Lower leg skin (tissue), 3 donors: ENCODE results near the gene MAP7.

Experiments
- CTCF ChIP-seq, 3 donors: fragments of 450-650 bp; IDR thresholded peaks; one replicate each; pipeline ENCODE4 v1.5.1; 2016; ENCODE audit warnings: antibody characterized with exemption in 3 of 3, mild to moderate bottlenecking in 3 of 3, moderate library complexity in 2 of 3
- POLR2A ChIP-seq, 2 donors: fragments of 450-650 bp; IDR thresholded peaks; one replicate each; pipeline ENCODE4 v1.6.1; 2016 to 2017; ENCODE audit warnings: antibody characterized with exemption in 2 of 2, mild to moderate bottlenecking in 1 of 2, moderate library complexity in 1 of 2

GRCh38 chr6:136511397-136511796 lies 38.8 kb downstream of the MAP7 start:
- TF ChIP-seq CTCF (IDR thresholded peaks at IDR 0.05) (no peak), POLR2A (IDR thresholded peaks at IDR 0.05) (no peak)
